HEK293 (cell line): ENCODE results near the gene EDC3.
A peak's percentile ranks its signal among the peaks of the same experiment; 100 is the strongest.

Experiments
- CTCF ChIA-PET: fragments of 350-600 bp; formaldehyde crosslinking; extraction: SDS; loops from one replicate; lab custom pipeline; 2021; ENCODE audit warnings: antibody characterized with exemption; lab: Yijun Ruan, JAX
- POLR2A ChIA-PET: fragments of 300-600 bp; formaldehyde crosslinking; extraction: SDS; loops from one replicate; lab custom pipeline; 2020; ENCODE audit warnings: antibody characterized with exemption, inconsistent platforms; lab: Yijun Ruan, JAX
- H3K27ac ChIP-seq: fragments of 200-500 bp; sonication (Bioruptor generic); 2 replicates; pipeline ENCODE4 v1.5.1; 2014; ENCODE audit warnings: low read depth, low read length, control low read depth, inconsistent platforms; ENCODE audit errors: extremely low read depth
- H3K36me3 ChIP-seq, 2 experiments: fragments of 200-500 bp in 1 of 2; sonication (Bioruptor generic) in 1 of 2; 1 replicate in 1 of 2; 2 replicates in 1 of 2; pipeline ENCODE4 v1.5.1; 2014 to 2017; ENCODE audit warnings: inconsistent platforms in 2 of 2, low read length in 2 of 2; ENCODE audit not compliant: control insufficient read depth in 2 of 2, insufficient read depth in 1 of 2
- H3K4me1 ChIP-seq: fragments of 200-500 bp; sonication (Bioruptor generic); 2 replicates; pipeline ENCODE4 v1.5.1; 2014; ENCODE audit warnings: mild to moderate bottlenecking, low read length, inconsistent platforms; ENCODE audit not compliant: control insufficient read depth, insufficient read depth
- H3K4me3 ChIP-seq: 2 replicates; pipeline ENCODE4 v1.5.1; 2011; ENCODE audit warnings: low read depth, mild to moderate bottlenecking, control low read depth, low read length, moderate library complexity
- H3K9me3 ChIP-seq: fragments of 200-500 bp; sonication (Bioruptor generic); 2 replicates; pipeline ENCODE4 v1.5.1; 2014; ENCODE audit warnings: low read depth, low read length, inconsistent platforms; ENCODE audit not compliant: control insufficient read depth, insufficient read depth
- FEZF1 ChIP-seq: fragments of 450-650 bp; formaldehyde crosslinking; IDR thresholded peaks from 2 replicates; pipeline ENCODE4 v1.5.1; 2016; ENCODE audit warnings: missing biosample characterization, missing genetic modification characterization
- GFI1B ChIP-seq: fragments of 450-650 bp; formaldehyde crosslinking; IDR thresholded peaks from 2 replicates; pipeline ENCODE4 v1.5.1; 2016; ENCODE audit warnings: missing biosample characterization, missing genetic modification characterization
- HOXC10 ChIP-seq: sonication (generic); formaldehyde crosslinking; IDR thresholded peaks from 2 replicates; pipeline ENCODE4 v1.8.1; 2023; ENCODE audit warnings: mild to moderate bottlenecking, missing genetic modification reagents
- SCRT1 ChIP-seq: fragments of 450-650 bp; formaldehyde crosslinking; IDR thresholded peaks from 2 replicates; pipeline ENCODE4 v1.5.1; 2016; ENCODE audit warnings: missing biosample characterization, missing genetic modification characterization, borderline replicate concordance
- SCRT2 ChIP-seq: fragments of 450-650 bp; formaldehyde crosslinking; IDR thresholded peaks from 2 replicates; pipeline ENCODE4 v1.5.1; 2016; ENCODE audit warnings: missing biosample characterization, missing genetic modification characterization
- TCF7L2 ChIP-seq: IDR thresholded peaks from 2 replicates; pipeline ENCODE4 v1.6.1; 2011; ENCODE audit warnings: low read depth, mild to moderate bottlenecking, inconsistent platforms, low read length, moderate library complexity, borderline replicate concordance
- ZFHX2 ChIP-seq: fragments of 450-650 bp; formaldehyde crosslinking; conservative IDR thresholded peaks from 2 replicates; pipeline ENCODE4 v1.5.1; 2016; ENCODE audit warnings: missing biosample characterization, missing genetic modification characterization
- ZNF10 ChIP-seq: fragments of 450-650 bp; formaldehyde crosslinking; IDR thresholded peaks from 2 replicates; pipeline ENCODE4 v1.5.1; 2017; ENCODE audit warnings: missing biosample characterization, missing genetic modification characterization
- ZNF133 ChIP-seq: fragments of 450-650 bp; formaldehyde crosslinking; IDR thresholded peaks from 2 replicates; pipeline ENCODE4 v1.5.1; 2016; ENCODE audit warnings: missing biosample characterization, missing genetic modification characterization
- ZNF146 ChIP-seq: fragments of 450-650 bp; formaldehyde crosslinking; IDR thresholded peaks from 2 replicates; pipeline ENCODE4 v1.5.1; 2016; ENCODE audit warnings: missing biosample characterization, missing genetic modification characterization
- ZNF169 ChIP-seq: fragments of 450-650 bp; formaldehyde crosslinking; IDR thresholded peaks from 2 replicates; pipeline ENCODE4 v1.5.1; 2016; ENCODE audit warnings: missing biosample characterization, missing genetic modification characterization
- ZNF341 ChIP-seq: fragments of 450-650 bp; formaldehyde crosslinking; IDR thresholded peaks from 2 replicates; pipeline ENCODE4; 2016; ENCODE audit warnings: low read depth, missing biosample characterization, missing genetic modification characterization
- ZNF391 ChIP-seq: fragments of 450-650 bp; formaldehyde crosslinking; IDR thresholded peaks from 2 replicates; pipeline ENCODE4 v1.5.1; 2016; ENCODE audit warnings: low read depth, missing biosample characterization, missing genetic modification characterization, borderline replicate concordance
- ZNF426 ChIP-seq: fragments of 450-650 bp; formaldehyde crosslinking; IDR thresholded peaks from 2 replicates; pipeline ENCODE4 v1.5.1; 2017; ENCODE audit warnings: missing biosample characterization, missing genetic modification characterization, mild to moderate bottlenecking, inconsistent platforms, moderate library complexity
- ZNF433 ChIP-seq: fragments of 450-650 bp; formaldehyde crosslinking; IDR thresholded peaks from 2 replicates; pipeline ENCODE4 v1.5.1; 2016; ENCODE audit warnings: missing biosample characterization, missing genetic modification characterization, low read depth
- ZNF449 ChIP-seq: fragments of 450-650 bp; formaldehyde crosslinking; IDR thresholded peaks from 2 replicates; pipeline ENCODE4 v1.5.1; 2017; ENCODE audit warnings: missing biosample characterization, mild to moderate bottlenecking, missing genetic modification characterization, moderate library complexity
- ZNF629 ChIP-seq: fragments of 450-650 bp; formaldehyde crosslinking; IDR thresholded peaks from 2 replicates; pipeline ENCODE4 v1.5.1; 2017; ENCODE audit warnings: missing biosample characterization, missing genetic modification characterization
- ZNF677 ChIP-seq: fragments of 450-650 bp; IDR thresholded peaks from 2 replicates; pipeline ENCODE4 v1.5.0; 2018; ENCODE audit warnings: missing biosample characterization, mild to moderate bottlenecking, missing genetic modification characterization, moderate library complexity
- ZNF76 ChIP-seq: fragments of 450-650 bp; formaldehyde crosslinking; IDR thresholded peaks from 2 replicates; pipeline ENCODE4; 2016; ENCODE audit warnings: low read depth, missing biosample characterization, missing genetic modification characterization, borderline replicate concordance
- ZNF785 ChIP-seq: fragments of 450-650 bp; formaldehyde crosslinking; IDR thresholded peaks from 2 replicates; pipeline ENCODE4 v1.5.1; 2016; ENCODE audit warnings: missing biosample characterization, missing genetic modification characterization
- ZSCAN23 ChIP-seq: fragments of 450-650 bp; formaldehyde crosslinking; IDR thresholded peaks from 2 replicates; pipeline ENCODE4 v1.5.1; 2016; ENCODE audit warnings: missing biosample characterization, missing genetic modification characterization
- TF ChIP-seq, protein P1 (sequence below): fragments of 450-650 bp; formaldehyde crosslinking; IDR thresholded peaks from 2 replicates; pipeline ENCODE4 v1.5.1; 2016; ENCODE audit warnings: missing biosample characterization, missing genetic modification characterization, borderline replicate concordance
- TF ChIP-seq, protein P2 (sequence below): fragments of 450-650 bp; formaldehyde crosslinking; IDR thresholded peaks from 2 replicates; pipeline ENCODE4 v1.5.1; 2016; ENCODE audit warnings: missing biosample characterization, missing genetic modification characterization
- TF ChIP-seq, protein P3 (sequence below): fragments of 450-650 bp; formaldehyde crosslinking; IDR thresholded peaks from 2 replicates; pipeline ENCODE4; 2016; ENCODE audit warnings: missing biosample characterization, missing genetic modification characterization

The EDC3 gene

GRCh38 chr15:74621546-74621920, 74.3 kb downstream of the EDC3 start:
- H3K4me1 ChIP-seq = peaks cover 9% of the 10 kb centered on the region
- POLR2A ChIA-PET = interaction anchor here (0.9 kb wide), 1 partner anchor 80 kb away, joined by 3 read pairs; the partner anchor contains the start of gene ARID3B
- no peak overlapping the region for H3K27ac ChIP-seq
- CTCF ChIA-PET = interaction anchor here (0.5 to 12.8 kb wide), 34 partner anchors 11 to 833 kb away, joined by 3 to 220 read pairs (median 4); partner anchors contain the start of genes ARID3B and CPLX3
- H3K36me3 ChIP-seq = peaks cover 45 to 95% of the 10 kb centered on the region in 2 experiments
- no peaks in the 10 kb centered on the region for H3K9me3 ChIP-seq
- H3K4me3 ChIP-seq = no peak overlapping the region
- no peak for TF ChIP-seq ZNF341 (tag by site-specific recombination)
- TF ChIP-seq ZNF426 (tag by site-specific recombination) = no peak
- TF ChIP-seq ZNF169 (tag by site-specific recombination) = no peak

DNA sequence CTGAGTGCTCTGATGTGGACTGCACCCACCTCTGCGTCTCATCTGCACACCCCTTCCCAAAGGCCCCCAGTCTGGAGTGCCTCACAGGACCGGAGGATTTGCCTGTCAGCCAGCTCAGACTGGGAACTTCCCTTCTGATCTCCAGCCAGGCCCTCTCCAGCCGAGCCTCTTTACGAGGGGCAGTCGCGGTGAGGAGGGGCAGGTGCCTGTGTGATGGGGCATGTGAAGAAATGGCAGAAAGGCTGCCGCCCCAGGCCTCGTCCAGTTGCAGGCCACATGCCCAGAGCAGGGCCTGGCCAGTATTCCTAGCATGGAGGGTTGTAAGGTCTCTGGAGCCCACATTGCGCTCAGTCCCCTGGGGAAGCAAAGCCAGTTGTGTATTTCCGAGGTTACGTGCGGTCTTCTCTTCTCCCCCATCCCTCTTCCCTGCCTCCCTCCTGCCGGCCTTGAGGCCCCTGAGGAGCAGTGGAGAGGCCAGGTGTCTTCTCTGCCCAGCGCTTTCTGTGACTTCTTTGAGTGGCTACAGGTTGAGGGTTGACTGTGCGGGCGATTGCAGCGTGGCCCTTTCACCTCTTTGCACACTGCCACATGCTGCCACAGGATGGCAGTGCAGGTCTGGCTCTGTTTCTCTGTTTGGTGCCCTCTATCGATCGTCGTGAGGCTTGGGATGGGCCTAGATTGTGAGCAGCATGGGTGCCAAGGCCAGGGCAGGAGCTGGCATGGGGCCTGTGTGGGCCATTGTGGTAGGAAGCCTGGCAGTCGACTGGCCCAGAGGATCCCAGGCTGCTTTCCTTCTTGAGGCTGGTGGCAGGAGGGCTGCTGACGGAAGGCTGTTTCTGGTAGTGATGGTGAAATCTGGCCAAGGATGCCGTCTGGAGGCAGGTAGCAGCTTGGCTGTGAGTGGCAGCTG, 74.9 kb downstream of the EDC3 start:
- H3K4me1 ChIP-seq = peaks cover 9% of the 10 kb centered on the region
- H3K4me3 ChIP-seq = no peak overlapping the region
- H3K36me3 ChIP-seq = peaks cover 42 to 89% of the 10 kb centered on the region in 2 experiments
- ChIA-PET CTCF (interaction anchor here (0.5 to 12.8 kb wide), 37 partner anchors 10 to 833 kb away, joined by 3 to 220 read pairs (median 4); partner anchors contain the start of genes ARID3B and CPLX3), POLR2A (interaction anchor here (0.9 kb wide), 1 partner anchor 80 kb away, joined by 3 read pairs; the partner anchor contains the start of gene ARID3B)
- H3K27ac ChIP-seq = no peak overlapping the region
- H3K9me3 ChIP-seq = no peaks in the 10 kb centered on the region
- 0 out of 2 replicates have a peak, but pooled peaks have one; percentile 22 for TF ChIP-seq ZNF391 (tag by site-specific recombination)
- peak; percentile 97 for TF ChIP-seq SCRT1
- TF ChIP-seq ZNF10 = no peak
- TF ChIP-seq ZNF785 = no peak
- TF ChIP-seq ZNF433 (tag by site-specific recombination) = no peak
- TF ChIP-seq ZSCAN23 (tag by site-specific recombination) = no peak
- no peak for TF ChIP-seq TCF7L2
- no peak for TF ChIP-seq ZNF629
- no peak for TF ChIP-seq FEZF1
- TF ChIP-seq ZFHX2 (tag by site-specific recombination) = 0 out of 2 replicates have a peak, but pooled peaks have one; percentile 17
- no peak for TF ChIP-seq ZNF677
- TF ChIP-seq ZNF133 = no peak
- TF ChIP-seq, protein P1, sequence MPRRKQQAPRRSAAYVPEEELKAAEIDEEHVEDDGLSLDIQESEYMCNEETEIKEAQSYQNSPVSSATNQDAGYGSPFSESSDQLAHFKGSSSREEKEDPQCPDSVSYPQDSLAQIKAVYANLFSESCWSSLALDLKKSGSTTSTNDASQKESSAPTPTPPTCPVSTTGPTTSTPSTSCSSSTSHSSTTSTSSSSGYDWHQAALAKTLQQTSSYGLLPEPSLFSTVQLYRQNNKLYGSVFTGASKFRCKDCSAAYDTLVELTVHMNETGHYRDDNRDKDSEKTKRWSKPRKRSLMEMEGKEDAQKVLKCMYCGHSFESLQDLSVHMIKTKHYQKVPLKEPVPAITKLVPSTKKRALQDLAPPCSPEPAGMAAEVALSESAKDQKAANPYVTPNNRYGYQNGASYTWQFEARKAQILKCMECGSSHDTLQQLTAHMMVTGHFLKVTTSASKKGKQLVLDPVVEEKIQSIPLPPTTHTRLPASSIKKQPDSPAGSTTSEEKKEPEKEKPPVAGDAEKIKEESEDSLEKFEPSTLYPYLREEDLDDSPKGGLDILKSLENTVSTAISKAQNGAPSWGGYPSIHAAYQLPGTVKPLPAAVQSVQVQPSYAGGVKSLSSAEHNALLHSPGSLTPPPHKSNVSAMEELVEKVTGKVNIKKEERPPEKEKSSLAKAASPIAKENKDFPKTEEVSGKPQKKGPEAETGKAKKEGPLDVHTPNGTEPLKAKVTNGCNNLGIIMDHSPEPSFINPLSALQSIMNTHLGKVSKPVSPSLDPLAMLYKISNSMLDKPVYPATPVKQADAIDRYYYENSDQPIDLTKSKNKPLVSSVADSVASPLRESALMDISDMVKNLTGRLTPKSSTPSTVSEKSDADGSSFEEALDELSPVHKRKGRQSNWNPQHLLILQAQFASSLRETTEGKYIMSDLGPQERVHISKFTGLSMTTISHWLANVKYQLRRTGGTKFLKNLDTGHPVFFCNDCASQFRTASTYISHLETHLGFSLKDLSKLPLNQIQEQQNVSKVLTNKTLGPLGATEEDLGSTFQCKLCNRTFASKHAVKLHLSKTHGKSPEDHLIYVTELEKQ (tag by site-specific recombination) = no peak; the same call in 1 of the 2 replicates
- TF ChIP-seq, protein P2, sequence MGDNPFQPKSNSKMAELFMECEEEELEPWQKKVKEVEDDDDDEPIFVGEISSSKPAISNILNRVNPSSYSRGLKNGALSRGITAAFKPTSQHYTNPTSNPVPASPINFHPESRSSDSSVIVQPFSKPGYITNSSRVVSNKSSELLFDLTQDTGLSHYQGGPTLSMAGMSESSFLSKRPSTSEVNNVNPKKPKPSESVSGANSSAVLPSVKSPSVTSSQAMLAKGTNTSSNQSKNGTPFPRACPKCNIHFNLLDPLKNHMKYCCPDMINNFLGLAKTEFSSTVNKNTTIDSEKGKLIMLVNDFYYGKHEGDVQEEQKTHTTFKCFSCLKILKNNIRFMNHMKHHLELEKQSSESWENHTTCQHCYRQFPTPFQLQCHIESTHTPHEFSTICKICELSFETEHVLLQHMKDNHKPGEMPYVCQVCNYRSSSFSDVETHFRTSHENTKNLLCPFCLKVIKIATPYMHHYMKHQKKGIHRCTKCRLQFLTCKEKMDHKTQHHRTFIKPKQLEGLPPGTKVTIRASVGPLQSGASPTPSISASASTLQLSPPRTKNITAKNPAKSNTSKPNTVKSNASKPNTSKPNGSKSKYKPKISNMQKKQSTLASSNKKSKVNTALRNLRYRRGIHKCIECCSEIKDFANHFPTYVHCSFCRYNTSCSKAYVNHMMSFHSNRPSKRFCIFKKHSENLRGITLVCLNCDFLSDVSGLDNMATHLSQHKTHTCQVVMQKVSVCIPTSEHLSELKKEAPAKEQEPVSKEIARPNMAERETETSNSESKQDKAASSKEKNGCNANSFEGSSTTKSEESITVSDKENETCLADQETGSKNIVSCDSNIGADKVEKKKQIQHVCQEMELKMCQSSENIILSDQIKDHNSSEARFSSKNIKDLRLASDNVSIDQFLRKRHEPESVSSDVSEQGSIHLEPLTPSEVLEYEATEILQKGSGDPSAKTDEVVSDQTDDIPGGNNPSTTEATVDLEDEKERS = no peak
- TF ChIP-seq HOXC10 (CRISPR knock-in tag) = no peak
- TF ChIP-seq ZNF76 = no peak
- peak; percentile 96 for TF ChIP-seq SCRT2 (tag by site-specific recombination)
- TF ChIP-seq ZNF146 (tag by site-specific recombination) = no peak
- TF ChIP-seq, protein P3, sequence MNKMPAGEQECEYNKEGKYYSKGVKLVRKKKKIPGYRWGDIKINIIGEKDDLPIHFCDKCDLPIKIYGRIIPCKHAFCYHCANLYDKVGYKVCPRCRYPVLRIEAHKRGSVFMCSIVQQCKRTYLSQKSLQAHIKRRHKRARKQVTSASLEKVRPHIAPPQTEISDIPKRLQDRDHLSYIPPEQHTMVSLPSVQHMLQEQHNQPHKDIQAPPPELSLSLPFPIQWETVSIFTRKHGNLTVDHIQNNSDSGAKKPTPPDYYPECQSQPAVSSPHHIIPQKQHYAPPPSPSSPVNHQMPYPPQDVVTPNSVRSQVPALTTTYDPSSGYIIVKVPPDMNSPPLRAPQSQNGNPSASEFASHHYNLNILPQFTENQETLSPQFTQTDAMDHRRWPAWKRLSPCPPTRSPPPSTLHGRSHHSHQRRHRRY = no peak
- no peak for TF ChIP-seq ZNF449
- no peak for TF ChIP-seq GFI1B
